ENCODE data around the gene DDX5.

Gene DDX5

DNA sequence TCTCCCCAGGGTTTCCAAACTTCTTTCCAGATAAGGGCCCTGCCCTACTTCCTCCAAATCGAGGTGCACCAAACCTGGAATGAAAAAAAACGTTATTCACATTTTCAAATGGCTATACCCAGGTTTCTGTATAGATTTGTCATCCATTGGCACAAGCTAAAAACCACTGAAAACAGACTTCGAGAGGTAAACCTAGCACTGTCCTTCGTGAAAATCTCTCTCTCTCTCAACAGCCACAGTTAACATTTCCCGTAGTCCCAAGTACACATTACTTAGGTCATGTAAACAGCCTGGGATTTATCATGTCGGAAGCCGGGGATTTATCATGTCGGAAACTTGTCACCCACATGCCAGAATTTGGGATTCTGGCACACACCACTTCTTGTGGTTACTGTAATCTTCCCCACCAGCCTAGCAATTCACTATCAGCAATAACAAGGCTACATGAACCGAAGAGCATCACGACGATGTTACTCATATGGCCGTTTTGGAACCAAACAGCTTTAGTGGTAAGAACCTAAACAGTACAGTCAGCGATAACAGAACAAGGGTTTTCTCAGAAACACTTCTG, 1.2 kb downstream of the DDX5 start:
- TF ChIP-seq, protein P1, sequence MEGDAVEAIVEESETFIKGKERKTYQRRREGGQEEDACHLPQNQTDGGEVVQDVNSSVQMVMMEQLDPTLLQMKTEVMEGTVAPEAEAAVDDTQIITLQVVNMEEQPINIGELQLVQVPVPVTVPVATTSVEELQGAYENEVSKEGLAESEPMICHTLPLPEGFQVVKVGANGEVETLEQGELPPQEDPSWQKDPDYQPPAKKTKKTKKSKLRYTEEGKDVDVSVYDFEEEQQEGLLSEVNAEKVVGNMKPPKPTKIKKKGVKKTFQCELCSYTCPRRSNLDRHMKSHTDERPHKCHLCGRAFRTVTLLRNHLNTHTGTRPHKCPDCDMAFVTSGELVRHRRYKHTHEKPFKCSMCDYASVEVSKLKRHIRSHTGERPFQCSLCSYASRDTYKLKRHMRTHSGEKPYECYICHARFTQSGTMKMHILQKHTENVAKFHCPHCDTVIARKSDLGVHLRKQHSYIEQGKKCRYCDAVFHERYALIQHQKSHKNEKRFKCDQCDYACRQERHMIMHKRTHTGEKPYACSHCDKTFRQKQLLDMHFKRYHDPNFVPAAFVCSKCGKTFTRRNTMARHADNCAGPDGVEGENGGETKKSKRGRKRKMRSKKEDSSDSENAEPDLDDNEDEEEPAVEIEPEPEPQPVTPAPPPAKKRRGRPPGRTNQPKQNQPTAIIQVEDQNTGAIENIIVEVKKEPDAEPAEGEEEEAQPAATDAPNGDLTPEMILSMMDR (conservative IDR thresholded peaks at IDR 0.05; ENCODE audit: low read depth, low read length), result no peak
- H3K4me3 ChIP-seq (ENCODE audit: low read length), result peak overlapping the region; percentile 60
- DNase-seq (ENCODE audit: low read depth), result no peak

DNA sequence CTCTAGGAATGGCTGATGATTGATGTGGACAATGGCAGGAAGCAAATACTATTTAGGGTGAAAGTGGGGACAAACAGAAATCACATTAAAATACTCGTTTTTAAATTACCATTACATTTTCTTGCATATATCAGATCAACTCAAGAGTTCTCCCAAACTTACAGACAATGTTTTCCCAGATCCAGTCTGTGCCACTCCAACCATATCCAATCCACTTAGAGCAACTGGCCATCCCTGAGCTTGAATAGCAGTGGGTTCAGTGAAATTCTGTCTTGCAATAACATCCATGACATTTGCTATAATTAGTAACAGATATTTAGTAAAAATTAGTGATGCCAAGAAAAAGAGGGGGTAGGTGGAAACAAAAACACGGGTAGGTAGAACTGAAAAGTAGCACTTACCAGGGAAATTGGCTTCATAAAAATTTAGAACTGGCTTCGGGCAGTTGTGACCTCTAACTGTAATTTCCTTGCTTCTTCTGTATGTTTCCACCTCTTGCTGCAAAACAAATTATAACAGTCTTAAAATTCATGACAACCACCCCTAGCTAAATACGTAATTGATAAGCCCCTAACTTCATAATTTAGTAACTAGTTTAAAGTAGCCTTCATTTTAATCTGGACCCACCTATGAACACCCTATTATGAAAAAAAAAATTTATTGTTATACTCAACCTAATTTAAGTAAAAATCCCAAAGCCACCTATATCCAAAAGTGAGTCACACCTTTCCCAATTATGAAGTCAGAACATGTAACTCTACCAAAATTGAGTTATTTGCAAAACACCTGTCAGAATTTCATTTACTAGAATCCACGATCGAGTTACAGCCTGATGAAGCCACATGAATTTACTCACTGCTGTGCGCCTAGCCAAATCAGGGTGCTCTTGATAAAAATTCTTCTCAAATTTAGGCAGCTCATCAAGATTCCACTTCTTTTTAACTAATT, 2.0 kb downstream of the DDX5 start:
- peak overlapping the region; percentile 60 for H3K4me3 ChIP-seq (ENCODE audit: low read length)
- no peak for DNase-seq (ENCODE audit: low read depth)
- TF ChIP-seq, protein P1 (conservative IDR thresholded peaks at IDR 0.05; ENCODE audit: low read depth, low read length), result no peak

DNA sequence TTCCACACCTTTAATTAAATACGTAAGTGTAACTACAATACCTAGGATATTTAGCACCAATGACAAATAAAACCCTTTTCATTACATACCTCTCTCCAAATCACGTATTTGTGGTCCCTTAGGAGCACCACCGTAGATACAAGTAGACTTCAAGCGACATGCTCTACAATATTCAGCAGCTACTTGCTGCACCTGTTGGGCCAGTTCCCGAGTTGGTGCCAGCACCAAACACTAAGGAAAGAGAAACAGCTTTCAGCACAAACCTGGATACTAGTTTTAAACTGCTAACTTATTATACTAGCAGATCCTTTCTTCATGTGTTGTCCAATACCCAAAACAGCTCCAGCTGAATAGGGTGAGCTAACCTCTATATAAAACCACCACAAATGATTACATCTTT, 2.7 kb downstream of the DDX5 start:
- peak overlapping the region; percentile 60 for H3K4me3 ChIP-seq (ENCODE audit: low read length)
- TF ChIP-seq, protein P1 (conservative IDR thresholded peaks at IDR 0.05; ENCODE audit: low read depth, low read length), result no peak
- no peak for DNase-seq (ENCODE audit: low read depth)

DNA sequence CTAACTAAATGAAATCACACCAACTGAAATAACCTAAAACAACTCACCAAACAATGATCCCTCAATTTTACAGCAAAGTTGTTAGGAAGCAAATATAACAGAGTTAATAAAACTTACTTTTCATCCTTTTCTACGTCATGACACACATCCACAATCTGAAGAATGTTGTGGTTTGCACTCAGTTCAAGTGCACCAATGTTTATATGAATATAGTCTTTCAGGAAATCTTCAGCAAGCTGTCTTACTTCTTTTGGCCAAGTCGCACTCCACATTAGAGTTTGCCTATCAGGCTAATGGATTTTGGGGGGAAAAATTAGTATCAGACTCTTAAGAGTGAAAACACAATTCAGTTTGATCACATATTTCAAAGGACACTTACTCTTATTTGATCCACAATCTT, 3.3 kb downstream of the DDX5 start:
- no peak for DNase-seq (ENCODE audit: low read depth)
- H3K4me3 ChIP-seq (ENCODE audit: low read length), result no peak overlapping the region
- TF ChIP-seq, protein P1 (conservative IDR thresholded peaks at IDR 0.05; ENCODE audit: low read depth, low read length), result no peak

DNA sequence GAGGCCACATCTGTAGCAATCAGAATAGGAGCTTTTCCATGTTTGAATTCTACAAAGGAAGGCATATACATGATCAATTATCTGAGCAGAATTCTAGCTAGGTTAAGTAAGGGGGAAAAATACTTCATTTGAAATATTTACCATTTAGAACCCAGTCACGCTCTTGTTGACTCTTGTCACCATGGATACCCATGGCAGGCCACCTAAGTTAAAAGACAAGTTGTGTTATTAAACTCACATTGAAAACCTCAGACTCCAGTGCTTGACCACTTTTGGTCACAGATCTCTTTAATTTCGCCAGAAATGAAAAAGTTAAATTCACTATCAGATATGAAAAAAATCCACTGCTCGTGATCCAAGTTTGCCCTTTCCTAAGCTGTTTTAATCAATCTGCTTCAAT, 4.1 kb downstream of the DDX5 start:
- no peak overlapping the region for H3K4me3 ChIP-seq (ENCODE audit: low read length)
- no peak for DNase-seq (ENCODE audit: low read depth)
- TF ChIP-seq, protein P1 (conservative IDR thresholded peaks at IDR 0.05; ENCODE audit: low read depth, low read length), result no peak

DNA sequence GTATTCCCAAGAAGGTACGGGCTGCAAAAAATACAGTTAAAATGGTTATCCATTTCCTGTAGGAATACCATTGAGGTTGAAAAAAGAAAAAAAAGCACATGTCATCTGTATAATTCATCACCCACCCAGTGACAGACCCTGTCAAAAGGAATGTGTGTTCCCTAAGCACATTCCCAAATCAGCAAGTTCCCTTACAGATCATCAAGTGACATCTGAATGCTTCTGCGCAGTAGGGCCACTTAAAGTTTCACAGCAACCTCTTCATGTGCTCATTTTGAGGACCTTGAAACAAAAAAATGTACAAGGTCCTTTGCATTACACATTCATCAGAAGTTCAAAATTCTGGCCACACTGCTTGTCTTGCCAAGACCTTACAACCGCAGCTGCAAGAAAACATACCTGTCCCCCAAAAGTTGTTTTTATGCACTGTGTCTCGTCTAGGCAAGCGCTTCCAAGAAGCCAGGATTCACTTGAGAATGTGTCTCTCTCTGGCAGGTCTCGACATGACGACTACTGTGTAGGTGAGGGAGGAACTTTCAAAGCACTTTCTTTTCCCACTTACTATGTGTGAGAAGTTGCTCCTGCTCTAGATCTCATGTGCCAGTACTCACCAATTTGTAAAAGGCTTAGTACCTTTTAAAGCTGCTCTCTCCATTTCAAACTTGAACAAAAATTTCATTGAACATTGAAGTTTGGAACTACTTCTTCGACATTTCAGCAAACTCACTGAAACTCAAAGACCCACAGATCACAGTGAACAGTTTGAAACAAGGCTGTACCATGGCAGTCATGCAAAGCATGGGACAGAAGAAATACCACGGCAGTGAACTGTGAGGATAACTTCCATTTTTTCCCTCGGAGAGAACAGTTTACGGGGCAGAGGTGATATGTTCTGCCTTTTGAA, 5.0 kb downstream of the DDX5 start:
- no peak for DNase-seq (ENCODE audit: low read depth)

More for the DNA sequence above, 5.0 kb downstream of the DDX5 start:
- no peak overlapping the region for H3K4me3 ChIP-seq (ENCODE audit: low read length)
- TF ChIP-seq, protein P1 (conservative IDR thresholded peaks at IDR 0.05; ENCODE audit: low read depth, low read length), result no peak
